CD4-positive, alpha-beta memory T cell (primary cell): Measurements from ENCODE around the gene ATP6V1C2. TPM values are rescaled to one million over a fixed set of nuclear protein-coding genes. Genes with fewer than 3 reads are reported as not detected.
A peak's percentile ranks its signal among the peaks of the same experiment; 100 is the strongest.

Experiments
- CTCF ChIA-PET: fragments of 350-600 bp; sonication (Branson Sonifier 250); formaldehyde crosslinking; loops from one replicate; lab custom pipeline; 2021; ENCODE audit warnings: inconsistent platforms; ENCODE audit not compliant: partially characterized antibody; lab: Charles Lee
- POLR2A ChIA-PET: fragments of 350-600 bp; sonication (Branson Sonifier 250); formaldehyde crosslinking; loops from one replicate; lab custom pipeline; 2021; ENCODE audit not compliant: partially characterized antibody; lab: Charles Lee
- DNase-seq, 5 donors: peaks; one replicate each; pipeline versions ENCODE4 v3.0.0 to v3.0.0-alpha.2; 2020 to 2022; ENCODE audit warnings: mixed read lengths in 1 of 5
- H3K27ac ChIP-seq: one replicate; pipeline ENCODE4 v1.7.0; 2013; ENCODE audit warnings: low read depth, low read length
- H3K27me3 ChIP-seq: 2 replicates; pipeline ENCODE4 v1.7.0; 2013; ENCODE audit warnings: mild to moderate bottlenecking, low read length, moderate library complexity; ENCODE audit not compliant: insufficient read depth
- H3K36me3 ChIP-seq: 2 replicates; pipeline ENCODE4 v1.7.0; 2013; ENCODE audit warnings: mild to moderate bottlenecking, low read length, moderate library complexity; ENCODE audit not compliant: insufficient read depth
- H3K4me1 ChIP-seq: 2 replicates; pipeline ENCODE4 v1.7.0; 2013; ENCODE audit warnings: mild to moderate bottlenecking, low read length, moderate library complexity; ENCODE audit not compliant: insufficient read depth
- H3K4me3 ChIP-seq, 2 donors: one replicate each; pipeline ENCODE4 v1.7.0; 2013; ENCODE audit warnings: low read length in 2 of 2, mild to moderate bottlenecking in 1 of 2
- H3K9me3 ChIP-seq, 2 donors: one replicate each; pipeline ENCODE4 v1.7.0; 2013; ENCODE audit warnings: low read length in 2 of 2, control low read depth in 1 of 2; ENCODE audit not compliant: control insufficient read depth in 1 of 2
- H3K27ac Mint-ChIP-seq, 7 donors: one replicate each; pipeline ENCODE4 v1.8.0; 2020 to 2021; ENCODE audit warnings: mixed read lengths in 7 of 7, mild to moderate bottlenecking in 6 of 7, inconsistent platforms in 3 of 7, moderate library complexity in 3 of 7
- H3K27me3 Mint-ChIP-seq, 2 donors: one replicate each; pipeline ENCODE4 v1.8.0; 2020 to 2021; ENCODE audit warnings: mixed read lengths in 2 of 2
- H3K36me3 Mint-ChIP-seq, 2 donors: one replicate each; pipeline ENCODE4 v1.8.0; 2020 to 2021; ENCODE audit warnings: mixed read lengths in 2 of 2, inconsistent platforms in 1 of 2, mild to moderate bottlenecking in 1 of 2
- H3K4me1 Mint-ChIP-seq, 4 donors: one replicate each; pipeline ENCODE4 v1.8.0; 2020 to 2021; ENCODE audit warnings: mixed read lengths in 4 of 4, mild to moderate bottlenecking in 1 of 4
- H3K4me3 Mint-ChIP-seq, 8 donors: one replicate each; pipeline ENCODE4 v1.8.0; 2020 to 2021; ENCODE audit warnings: mixed read lengths in 8 of 8, mild to moderate bottlenecking in 7 of 8, moderate library complexity in 6 of 8, inconsistent platforms in 3 of 8
- H3K9me3 Mint-ChIP-seq, 8 donors: one replicate each; pipeline ENCODE4 v1.8.0; 2020 to 2021; ENCODE audit warnings: mixed read lengths in 8 of 8, mild to moderate bottlenecking in 5 of 8, inconsistent platforms in 3 of 8, moderate library complexity in 1 of 8
- intact Hi-C: fragments of 100-400 bp; cut with micrococcal nuclease; formaldehyde crosslinking; loops from one replicate; pipeline ENCODE4 v1.15.1; 2023
- polyA plus RNA-seq, 2 donors: library from polyadenylated mRNA; unstranded; fragments of 300-500 nt; fragmentation: Illumina TruSeq; gene quantifications; one replicate each; pipeline ENCODE4 v1.2.3, GENCODE V29; 2021
- total RNA-seq, 2 experiments: library from RNA; stranded (reverse); gene quantifications; one replicate each; pipeline ENCODE4 v1.2.3, GENCODE V29; 2021

The ATP6V1C2 gene
- total and polyA plus RNA-seq, 4 experiments from 2014 or later, result 0.17 to 0.20 TPM; not detected in 2

DNA sequence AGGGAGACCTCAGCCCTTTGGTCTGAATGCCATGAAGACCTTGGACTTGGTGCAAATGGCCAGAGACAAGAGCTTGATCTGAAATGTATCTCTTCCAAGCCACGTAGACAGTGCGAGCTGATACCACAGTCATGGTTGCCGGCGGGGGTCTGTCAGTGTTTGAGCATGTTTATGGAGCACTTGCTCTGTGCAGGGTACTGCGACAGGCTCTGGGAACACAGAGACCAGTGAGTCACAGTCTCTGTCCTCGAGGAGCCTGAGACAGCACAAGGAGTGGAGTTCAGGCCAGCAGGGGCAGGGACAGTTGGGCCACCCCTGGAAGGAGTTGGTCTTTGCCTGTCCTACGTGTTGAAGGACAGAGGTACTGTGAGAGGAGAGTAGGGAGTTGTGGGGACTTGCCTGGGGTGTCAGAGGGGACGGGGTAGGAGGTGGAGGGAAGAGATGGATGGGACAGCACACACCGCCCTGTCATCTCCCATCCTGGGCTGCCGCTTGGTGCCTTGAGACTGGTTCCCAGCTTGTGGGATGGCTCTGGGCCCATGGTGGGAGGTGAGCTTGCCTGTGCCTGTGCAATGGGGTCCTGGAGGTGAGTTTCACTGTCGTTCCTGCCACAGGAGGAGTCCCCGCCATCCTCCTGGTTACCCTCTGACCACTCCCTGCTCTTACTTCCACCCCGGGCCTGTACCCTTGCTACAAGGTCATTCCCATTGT lies 39.5 kb downstream of the ATP6V1C2 start:
- Mint-ChIP-seq H3K27ac (no peak overlapping the region), H3K4me1 (no peaks in the 10 kb centered on the region), H3K36me3 (no peaks in the 10 kb centered on the region), H3K9me3 (peaks cover 0 to 1% (median 0%) of the 10 kb centered on the region in 8 donors), H3K27me3 (peaks cover 0 to 1% of the 10 kb centered on the region in 2 donors), H3K4me3 (no peak overlapping the region)
- Histone ChIP-seq H3K4me3 (no peak overlapping the region), H3K27ac (no peak overlapping the region), H3K27me3 (no peaks in the 10 kb centered on the region), H3K36me3 (no peaks in the 10 kb centered on the region), H3K9me3 (no peaks in the 10 kb centered on the region), H3K4me1 (no peaks in the 10 kb centered on the region)
- ChIA-PET POLR2A (no interaction called here), CTCF (no interaction called here)
- intact Hi-C loops, result no loop called here
- DNase-seq, result no peak

DNA sequence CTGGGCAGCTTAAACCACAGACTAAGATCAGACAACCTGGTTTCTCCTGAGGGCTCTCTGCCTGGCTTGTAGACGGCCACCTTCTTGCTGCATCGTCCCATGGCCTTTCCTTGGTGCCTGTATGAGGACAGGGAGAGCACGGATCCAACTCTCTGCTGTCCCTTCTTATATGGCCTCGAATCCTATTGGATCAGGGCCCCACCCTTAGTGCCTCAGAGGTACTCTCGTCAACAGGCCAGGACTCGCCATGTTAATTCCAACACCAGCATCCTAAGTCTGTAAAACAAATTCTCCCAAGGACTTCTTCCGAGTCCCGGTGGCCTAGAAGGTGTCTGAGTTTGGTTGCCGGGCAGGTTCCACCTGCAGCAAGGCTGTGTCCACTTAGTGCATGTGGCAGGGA lies 40.2 kb downstream of the ATP6V1C2 start:
- intact Hi-C loops, result no loop called here

GRCh38 chr2:10762651-10763460 lies 41.4 kb downstream of the ATP6V1C2 start:
- H3K27me3 ChIP-seq, result no peaks in the 10 kb centered on the region
- peak overlapping the region in 1 of 7 donors; percentile 53 for H3K27ac Mint-ChIP-seq
- intact Hi-C loops, result no loop called here

More for the DNA sequence above, 40.2 kb downstream of the ATP6V1C2 start:
- Mint-ChIP-seq H3K36me3 (no peaks in the 10 kb centered on the region), H3K27ac (no peak overlapping the region), H3K4me3 (no peak overlapping the region), H3K4me1 (no peaks in the 10 kb centered on the region), H3K9me3 (peaks cover 0 to 1% (median 0%) of the 10 kb centered on the region in 8 donors), H3K27me3 (peaks cover 0 to 1% of the 10 kb centered on the region in 2 donors)
- H3K4me3 ChIP-seq, result no peak overlapping the region
- POLR2A ChIA-PET, result no interaction called here
- H3K27me3 ChIP-seq, result no peaks in the 10 kb centered on the region
- no peak overlapping the region for H3K27ac ChIP-seq
- H3K9me3 ChIP-seq, result no peaks in the 10 kb centered on the region
- DNase-seq, result no peak
- no peaks in the 10 kb centered on the region for H3K36me3 ChIP-seq
- no peaks in the 10 kb centered on the region for H3K4me1 ChIP-seq
- CTCF ChIA-PET, result no interaction called here

GRCh38 chr2:10763461-10763800 lies 42.0 kb downstream of the ATP6V1C2 start:
- no peak overlapping the region for H3K27ac ChIP-seq
- intact Hi-C loops, result no loop called here
- no peak overlapping the region for H3K4me3 ChIP-seq
- Mint-ChIP-seq H3K36me3 (no peaks in the 10 kb centered on the region), H3K27me3 (peaks cover 0 to 1% of the 10 kb centered on the region in 2 donors), H3K4me3 (no peak overlapping the region), H3K9me3 (no peaks in the 10 kb centered on the region), H3K4me1 (no peaks in the 10 kb centered on the region), H3K27ac (peak overlapping the region in 1 of 7 donors; percentile 53)
- no peaks in the 10 kb centered on the region for H3K27me3 ChIP-seq
- H3K4me1 ChIP-seq, result no peaks in the 10 kb centered on the region
- CTCF ChIA-PET, result no interaction called here
- no peaks in the 10 kb centered on the region for H3K9me3 ChIP-seq
- DNase-seq, result no peak
- POLR2A ChIA-PET, result interaction anchor here (0.6 kb wide), 1 partner anchor 34 kb away, joined by 4 read pairs; no protein-coding TSS in a partner anchor
- H3K36me3 ChIP-seq, result no peaks in the 10 kb centered on the region

More at GRCh38 chr2:10762651-10763460, 41.4 kb downstream of the ATP6V1C2 start:
- H3K27me3 Mint-ChIP-seq, result peaks cover 0 to 1% of the 10 kb centered on the region in 2 donors
- no peaks in the 10 kb centered on the region for H3K4me1 Mint-ChIP-seq
- no peak for DNase-seq
- no peaks in the 10 kb centered on the region for H3K9me3 Mint-ChIP-seq
- no peak overlapping the region for H3K27ac ChIP-seq
- no peaks in the 10 kb centered on the region for H3K36me3 Mint-ChIP-seq
- ChIA-PET CTCF (no interaction called here), POLR2A (interaction anchor here (0.6 kb wide), 1 partner anchor 34 kb away, joined by 4 read pairs; no protein-coding TSS in a partner anchor)
- H3K4me3 Mint-ChIP-seq, result no peak overlapping the region
- no peaks in the 10 kb centered on the region for H3K4me1 ChIP-seq
- no peak overlapping the region for H3K4me3 ChIP-seq
- H3K9me3 ChIP-seq, result no peaks in the 10 kb centered on the region
- H3K36me3 ChIP-seq, result no peaks in the 10 kb centered on the region

GRCh38 chr2:10764096-10764785 lies 42.8 kb downstream of the ATP6V1C2 start:
- peaks cover 0 to 1% of the 10 kb centered on the region in 2 donors for H3K27me3 Mint-ChIP-seq
- H3K27me3 ChIP-seq, result no peaks in the 10 kb centered on the region
- no peak overlapping the region for H3K4me3 ChIP-seq
- ChIA-PET CTCF (no interaction called here), POLR2A (no interaction called here)
- no peak overlapping the region for H3K27ac ChIP-seq
- H3K4me1 ChIP-seq, result no peaks in the 10 kb centered on the region
- no peaks in the 10 kb centered on the region for H3K9me3 Mint-ChIP-seq
- no peak overlapping the region for H3K4me3 Mint-ChIP-seq
- no peaks in the 10 kb centered on the region for H3K36me3 Mint-ChIP-seq
- H3K27ac Mint-ChIP-seq, result peak overlapping the region in 1 of 7 donors; percentile 37
- no peak for DNase-seq
- H3K9me3 ChIP-seq, result no peaks in the 10 kb centered on the region
- no peaks in the 10 kb centered on the region for H3K36me3 ChIP-seq
- no peaks in the 10 kb centered on the region for H3K4me1 Mint-ChIP-seq
- intact Hi-C loops, result no loop called here

- Mint-ChIP-seq H3K27me3 (peaks cover 0 to 1% of the 10 kb centered on the region in 2 donors), H3K27ac (no peak overlapping the region), H3K36me3 (no peaks in the 10 kb centered on the region), H3K9me3 (no peaks in the 10 kb centered on the region), H3K4me3 (no peak overlapping the region), H3K4me1 (no peaks in the 10 kb centered on the region)
- Histone ChIP-seq H3K27me3 (no peaks in the 10 kb centered on the region), H3K36me3 (no peaks in the 10 kb centered on the region), H3K9me3 (no peaks in the 10 kb centered on the region), H3K27ac (no peak overlapping the region), H3K4me1 (no peaks in the 10 kb centered on the region), H3K4me3 (no peak overlapping the region)
- DNase-seq, result no peak
- POLR2A ChIA-PET, result no interaction called here
- CTCF ChIA-PET, result no interaction called here
- intact Hi-C loops, result no loop called here
These were observed 43.5 kb downstream of the ATP6V1C2 start for GRCh38 chr2:10764896-10765295.

- Mint-ChIP-seq H3K27ac (no peak overlapping the region), H3K4me3 (no peak overlapping the region), H3K9me3 (no peaks in the 10 kb centered on the region), H3K36me3 (no peaks in the 10 kb centered on the region), H3K27me3 (peaks cover 0 to 1% of the 10 kb centered on the region in 2 donors), H3K4me1 (no peaks in the 10 kb centered on the region)
- Histone ChIP-seq H3K4me3 (no peak overlapping the region), H3K27me3 (no peaks in the 10 kb centered on the region), H3K9me3 (no peaks in the 10 kb centered on the region), H3K4me1 (no peaks in the 10 kb centered on the region), H3K27ac (no peak overlapping the region), H3K36me3 (no peaks in the 10 kb centered on the region)
- no peak for DNase-seq
- CTCF ChIA-PET, result no interaction called here
- intact Hi-C loops, result no loop called here
- POLR2A ChIA-PET, result no interaction called here
These were observed 44.0 kb downstream of the ATP6V1C2 start for GRCh38 chr2:10765461-10765860.
